ENCODE measurements around the gene NIT1. TPM values are rescaled to one million over a fixed set of nuclear protein-coding genes. Genes with fewer than 3 reads are reported as not detected.

Gene NIT1
- total and polyA plus RNA-seq, 2 donors from 2014 or later, result 42.3 to 91.5 TPM

GRCh38 chr1:161100556-161100955 lies 17.3 kb upstream of the NIT1 start:
- Histone ChIP-seq H3K9me3 (ENCODE audit: control insufficient read depth in 2 of 3, insufficient read depth in 1 of 3, low read length in 3 of 3) (no peaks in the 10 kb centered on the region), H3K9ac (ENCODE audit: low read length in 3 of 3) (no peak overlapping the region), H3K36me3 (ENCODE audit: control insufficient read depth in 2 of 3, insufficient read depth in 3 of 3, low read length in 3 of 3) (peaks cover 0 to 11% (median 6%) of the 10 kb centered on the region in 3 donors), H3K4me3 (ENCODE audit: low read length in 3 of 3) (no peak overlapping the region), H3K27ac (ENCODE audit: low read depth in 2 of 2, low read length in 2 of 2) (no peak overlapping the region), H3K4me1 (ENCODE audit: control insufficient read depth in 2 of 3, insufficient read depth in 2 of 3, low read depth in 1 of 3, low read length in 3 of 3) (peaks cover 0 to 4% (median 2%) of the 10 kb centered on the region in 3 donors), H3K27me3 (ENCODE audit: control insufficient read depth, insufficient read depth, low read length) (no peaks in the 10 kb centered on the region)
- no peak for FAIRE-seq
- intact Hi-C loops (cut with DNase I), result no loop called here
- no peak for TF ChIP-seq CTCF (IDR thresholded peaks at IDR 0.05; ENCODE audit: borderline replicate concordance, extremely low read depth, insufficient read depth)
- DNase-seq, result no peak

GRCh38 chr1:161106431-161106830 lies 11.5 kb upstream of the NIT1 start:
- Histone ChIP-seq H3K4me1 (ENCODE audit: control insufficient read depth in 2 of 3, insufficient read depth in 2 of 3, low read depth in 1 of 3, low read length in 3 of 3) (no peaks in the 10 kb centered on the region), H3K9me3 (ENCODE audit: control insufficient read depth in 2 of 3, insufficient read depth in 1 of 3, low read length in 3 of 3) (no peaks in the 10 kb centered on the region), H3K36me3 (ENCODE audit: control insufficient read depth in 2 of 3, insufficient read depth in 3 of 3, low read length in 3 of 3) (peaks cover 0 to 9% (median 5%) of the 10 kb centered on the region in 3 donors), H3K27me3 (ENCODE audit: control insufficient read depth, insufficient read depth, low read length) (no peaks in the 10 kb centered on the region), H3K4me3 (ENCODE audit: low read length in 3 of 3) (no peak overlapping the region), H3K27ac (ENCODE audit: low read depth in 2 of 2, low read length in 2 of 2) (no peak overlapping the region), H3K9ac (ENCODE audit: low read length in 3 of 3) (no peak overlapping the region)
- intact Hi-C loops (cut with DNase I), result no loop called here
- DNase-seq (no peak), FAIRE-seq (no peak)
- TF ChIP-seq CTCF (IDR thresholded peaks at IDR 0.05; ENCODE audit: borderline replicate concordance, extremely low read depth, insufficient read depth), result no peak

- peaks cover 0 to 4% (median 3%) of the 10 kb centered on the region in 3 donors for H3K4me1 ChIP-seq (ENCODE audit: control insufficient read depth in 2 of 3, insufficient read depth in 2 of 3, low read depth in 1 of 3, low read length in 3 of 3)
- no peak overlapping the region for H3K9ac ChIP-seq (ENCODE audit: low read length in 3 of 3)
- H3K9me3 ChIP-seq (ENCODE audit: control insufficient read depth in 2 of 3, insufficient read depth in 1 of 3, low read length in 3 of 3), result no peaks in the 10 kb centered on the region
- intact Hi-C loops (cut with DNase I), result no loop called here
- no peaks in the 10 kb centered on the region for H3K27me3 ChIP-seq (ENCODE audit: control insufficient read depth, insufficient read depth, low read length)
- no peaks in the 10 kb centered on the region for H3K36me3 ChIP-seq (ENCODE audit: control insufficient read depth in 2 of 3, insufficient read depth in 3 of 3, low read length in 3 of 3)
- DNase-seq (no peak), FAIRE-seq (no peak)
- no peak overlapping the region for H3K4me3 ChIP-seq (ENCODE audit: low read length in 3 of 3)
- H3K27ac ChIP-seq (ENCODE audit: low read depth in 2 of 2, low read length in 2 of 2), result no peak overlapping the region
- no peak for TF ChIP-seq CTCF (IDR thresholded peaks at IDR 0.05; ENCODE audit: borderline replicate concordance, extremely low read depth, insufficient read depth)
Observed at GRCh38 chr1:161111117-161111516, 6.8 kb upstream of the NIT1 start.

GRCh38 chr1:161111527-161111926 lies 6.4 kb upstream of the NIT1 start:
- no peaks in the 10 kb centered on the region for H3K27me3 ChIP-seq (ENCODE audit: control insufficient read depth, insufficient read depth, low read length)
- H3K4me1 ChIP-seq (ENCODE audit: control insufficient read depth in 2 of 3, insufficient read depth in 2 of 3, low read depth in 1 of 3, low read length in 3 of 3), result peaks cover 0 to 8% (median 6%) of the 10 kb centered on the region in 3 donors
- no peaks in the 10 kb centered on the region for H3K36me3 ChIP-seq (ENCODE audit: control insufficient read depth in 2 of 3, insufficient read depth in 3 of 3, low read length in 3 of 3)
- H3K9ac ChIP-seq (ENCODE audit: low read length in 3 of 3), result no peak overlapping the region
- no peaks in the 10 kb centered on the region for H3K9me3 ChIP-seq (ENCODE audit: control insufficient read depth in 2 of 3, insufficient read depth in 1 of 3, low read length in 3 of 3)
- intact Hi-C loops (cut with DNase I), result no loop called here
- DNase-seq (no peak), FAIRE-seq (no peak)
- H3K27ac ChIP-seq (ENCODE audit: low read depth in 2 of 2, low read length in 2 of 2), result no peak overlapping the region
- no peak for TF ChIP-seq CTCF (IDR thresholded peaks at IDR 0.05; ENCODE audit: borderline replicate concordance, extremely low read depth, insufficient read depth)
- no peak overlapping the region for H3K4me3 ChIP-seq (ENCODE audit: low read length in 3 of 3)
